Measurements from ENCODE around the gene PRPF8. TPM values are rescaled to one million over a fixed set of nuclear protein-coding genes. Genes with fewer than 3 reads are reported as not detected.
"Not testable (repeated sequence)": the region's sequence is repeated elsewhere in the genome, so short reads cannot be mapped to it uniquely, and the experiment has no call there.

Gene PRPF8
- total RNA-seq, 8 experiments from 2014 or later = 82.6 to 237 (median 135) TPM

- in situ Hi-C loops (cut with MboI; ENCODE audit: low pct_unique_long_range_greater_than_20kb in 2 of 9, low sequenced_read_pairs in 9 of 9, unreplicated experiment in 9 of 9) = loop anchor here in 4 of 9 experiments (25.0 kb wide), 1 partner anchor 312 kb away; the partner anchor contains the start of genes DPH1 (in 4 of the 4), OVCA2 (in 4 of the 4) and RTN4RL1 (in 4 of the 4)
- H3K27ac ChIP-seq = peak overlapping the region; percentile 6 to 74
These were observed 40.4 kb upstream of the PRPF8 start for GRCh38 chr17:1724869-1725641.

GRCh38 chr17:1724351-1724868, 39.7 kb upstream of the PRPF8 start, which contains the start of gene WDR81:
WDR81 (plus strand) TSS chr17:1724704; CDS start chr17:1724960, 256 bp downstream.
- H3K27ac ChIP-seq = peak within 1 kb of the TSS; percentile 6 to 81
- in situ Hi-C loops (cut with MboI; ENCODE audit: low pct_unique_long_range_greater_than_20kb in 2 of 9, low sequenced_read_pairs in 9 of 9, unreplicated experiment in 9 of 9) = loop anchor here in 4 of 9 experiments (25.0 kb wide), 1 partner anchor 313 kb away; the partner anchor contains the start of genes DPH1 (in 4 of the 4), OVCA2 (in 4 of the 4) and RTN4RL1 (in 4 of the 4)
- ATAC-seq (replicated peaks in 6 of 8) = peak; percentile 79 to 93 (median 90)
- H3K4me3 ChIP-seq = peak within 1 kb of the TSS; percentile 67 to 94 (median 83)
- WGBS, 10 experiments = 0% methylated on average over 2 to 3 of the region's 57 CpGs; no CpG with 5 or more reads in 8 of the 10 experiments
- H3K4me1 ChIP-seq (replicated peaks in 1 of 2) = peaks cover 4 to 5% of the 10 kb centered on the region in 2 donors

More at GRCh38 chr17:1724869-1725641, 40.4 kb upstream of the PRPF8 start:
- peak; percentile 53 to 74 (median 71) for ATAC-seq (replicated peaks in 6 of 8)
- WGBS, 10 experiments = 0 to 90% (median 40%) methylated on average over 1 to 5 of the region's 51 CpGs; no CpG with 5 or more reads in 4 of the 10 experiments
- Histone ChIP-seq H3K4me1 (replicated peaks in 1 of 2) (peaks cover 5 to 7% of the 10 kb centered on the region in 2 donors), H3K4me3 (peak overlapping the region; percentile 67 to 94 (median 83))

GRCh38 chr17:1722022-1722421, 37.4 kb upstream of the PRPF8 start:
- H3K4me1 ChIP-seq (replicated peaks in 1 of 2) = peaks cover 12 to 13% of the 10 kb centered on the region in 2 donors
- H3K27ac ChIP-seq; ATAC-seq (replicated peaks in 6 of 8); H3K4me3 ChIP-seq: not testable (repeated sequence)
- WGBS, 10 experiments = 80 to 100% (median 94%) methylated on average over 1 to 7 of the region's 8 CpGs; no CpG with 5 or more reads in 6 of the 10 experiments
- in situ Hi-C loops (cut with MboI; ENCODE audit: low pct_unique_long_range_greater_than_20kb in 2 of 9, low sequenced_read_pairs in 9 of 9, unreplicated experiment in 9 of 9) = loop anchor here in 4 of 9 experiments (25.0 kb wide), 1 partner anchor 315 kb away; the partner anchor contains the start of genes DPH1 (in 4 of the 4), OVCA2 (in 4 of the 4) and RTN4RL1 (in 4 of the 4)

- in situ Hi-C loops (cut with MboI; ENCODE audit: low pct_unique_long_range_greater_than_20kb in 2 of 9, low sequenced_read_pairs in 9 of 9, unreplicated experiment in 9 of 9) = loop anchor here in 4 of 9 experiments (25.0 kb wide), 1 partner anchor 316 kb away; the partner anchor contains the start of genes DPH1 (in 4 of the 4), OVCA2 (in 4 of the 4) and RTN4RL1 (in 4 of the 4)
- H3K4me1 ChIP-seq (replicated peaks in 1 of 2) = peaks cover 12 to 13% of the 10 kb centered on the region in 2 donors
- 0 to 70% (median 22%) methylated on average over 1 to 8 of the region's 11 CpGs; no CpG with 5 or more reads in 1 of the 10 experiments for WGBS, 10 experiments
- H3K4me3 ChIP-seq = no peak overlapping the region
- ATAC-seq (replicated peaks in 6 of 8) = no peak
- no peak overlapping the region for H3K27ac ChIP-seq
These were observed 36.3 kb upstream of the PRPF8 start for GRCh38 chr17:1720856-1721386.

GRCh38 chr17:1718362-1719165, 33.9 kb upstream of the PRPF8 start:
- H3K4me3 ChIP-seq = no peak overlapping the region
- ATAC-seq (replicated peaks in 6 of 8) = no peak
- in situ Hi-C loops (cut with MboI; ENCODE audit: low pct_unique_long_range_greater_than_20kb in 2 of 9, low sequenced_read_pairs in 9 of 9, unreplicated experiment in 9 of 9) = loop anchor here in 4 of 9 experiments (25.0 kb wide), 1 partner anchor 319 kb away; the partner anchor contains the start of genes DPH1 (in 4 of the 4), OVCA2 (in 4 of the 4) and RTN4RL1 (in 4 of the 4)
- WGBS, 10 experiments = 53 to 100% (median 77%) methylated on average over 1 to 12 of the region's 19 CpGs; no CpG with 5 or more reads in 3 of the 10 experiments
- peak overlapping the region; percentile 95 for H3K27ac ChIP-seq
- peaks cover 10 to 14% of the 10 kb centered on the region in 2 donors for H3K4me1 ChIP-seq (replicated peaks in 1 of 2)

GRCh38 chr17:1716912-1717695, 32.4 kb upstream of the PRPF8 start:
- Histone ChIP-seq H3K27ac (peak overlapping the region; percentile 95), H3K4me1 (replicated peaks in 1 of 2) (peaks cover 10 to 14% of the 10 kb centered on the region in 2 donors), H3K4me3 (peak overlapping the region; percentile 46 to 57 (median 50))
- WGBS, 10 experiments = 0 to 3% (median 0%) methylated on average over 1 to 9 of the region's 13 CpGs; no CpG with 5 or more reads in 1 of the 10 experiments
- in situ Hi-C loops (cut with MboI; ENCODE audit: low pct_unique_long_range_greater_than_20kb in 2 of 9, low sequenced_read_pairs in 9 of 9, unreplicated experiment in 9 of 9) = loop anchor here in 4 of 9 experiments (25.0 kb wide), 1 partner anchor 320 kb away; the partner anchor contains the start of genes DPH1 (in 4 of the 4), OVCA2 (in 4 of the 4) and RTN4RL1 (in 4 of the 4)
- peak; percentile 35 to 64 (median 54) for ATAC-seq (replicated peaks in 6 of 8)

- peak overlapping the region; percentile 78 to 85 (median 80) for H3K4me3 ChIP-seq
- ATAC-seq (replicated peaks in 6 of 8) = peak; percentile 40 to 82 (median 76)
- H3K4me1 ChIP-seq (replicated peaks in 1 of 2) = peaks cover 10 to 14% of the 10 kb centered on the region in 2 donors
- peak overlapping the region; percentile 95 for H3K27ac ChIP-seq
- in situ Hi-C loops (cut with MboI; ENCODE audit: low pct_unique_long_range_greater_than_20kb in 2 of 9, low sequenced_read_pairs in 9 of 9, unreplicated experiment in 9 of 9) = loop anchor here in 4 of 9 experiments (25.0 kb wide), 1 partner anchor 321 kb away; the partner anchor contains the start of genes DPH1 (in 4 of the 4), OVCA2 (in 4 of the 4) and RTN4RL1 (in 4 of the 4)
- WGBS, 10 experiments = 0 to 5% (median 0%) methylated on average over 1 to 19 of the region's 70 CpGs; no CpG with 5 or more reads in 4 of the 10 experiments
These were observed 31.6 kb upstream of the PRPF8 start for GRCh38 chr17:1716076-1716911.

- WGBS, 10 experiments = 0% methylated on average over 1 of the region's 23 CpGs; no CpG with 5 or more reads in 9 of the 10 experiments
- H3K4me3 ChIP-seq = peak overlapping the region; percentile 78 to 85 (median 80)
- peak overlapping the region; percentile 54 to 68 for H3K27ac ChIP-seq
- no peak for ATAC-seq (replicated peaks in 6 of 8)
- in situ Hi-C loops (cut with MboI; ENCODE audit: low pct_unique_long_range_greater_than_20kb in 2 of 9, low sequenced_read_pairs in 9 of 9, unreplicated experiment in 9 of 9) = loop anchor here in 4 of 9 experiments (25.0 kb wide), 1 partner anchor 322 kb away; the partner anchor contains the start of genes DPH1 (in 4 of the 4), OVCA2 (in 4 of the 4) and RTN4RL1 (in 4 of the 4)
- peaks cover 10 to 14% of the 10 kb centered on the region in 2 donors for H3K4me1 ChIP-seq (replicated peaks in 1 of 2)
These were observed 31.1 kb upstream of the PRPF8 start for GRCh38 chr17:1715803-1716075.

- Histone ChIP-seq H3K27ac (peak overlapping the region; percentile 54 to 68), H3K4me1 (replicated peaks in 1 of 2) (peaks cover 10 to 17% of the 10 kb centered on the region in 2 donors), H3K4me3 (peak overlapping the region; percentile 78 to 85 (median 80))
- in situ Hi-C loops (cut with MboI; ENCODE audit: low pct_unique_long_range_greater_than_20kb in 2 of 9, low sequenced_read_pairs in 9 of 9, unreplicated experiment in 9 of 9) = loop anchor here in 4 of 9 experiments (25.0 kb wide), 1 partner anchor 322 kb away; the partner anchor contains the start of genes DPH1 (in 4 of the 4), OVCA2 (in 4 of the 4) and RTN4RL1 (in 4 of the 4)
- WGBS, 10 experiments = 0% methylated on average over 1 to 2 of the region's 32 CpGs; no CpG with 5 or more reads in 8 of the 10 experiments
- peak; percentile 3 to 16 (median 11) for ATAC-seq (replicated peaks in 6 of 8)
These were observed 30.5 kb upstream of the PRPF8 start for GRCh38 chr17:1714980-1715802.

All from motor neuron (in vitro differentiated cells).